NCI-H2107 treated with DMSO at 0.1 percent for 48 hours (cell line): ENCODE data around the gene ARHGAP42.

Experiments
- DNase-seq: peaks from one replicate; lab custom pipeline; 2025; ENCODE audit not compliant: unreplicated experiment; lab: John Stamatoyannopoulos, UW

ARHGAP42 gene

GRCh38 chr11:100756559-100756958 is 69.5 kb downstream of the ARHGAP42 start:
- no peak for DNase-seq

- no peak for DNase-seq
Observed at GRCh38 chr11:100757646-100758045, 70.6 kb downstream of the ARHGAP42 start.

- no peak for DNase-seq
Observed at GRCh38 chr11:100759106-100759505, 72.0 kb downstream of the ARHGAP42 start.

GRCh38 chr11:100759856-100760255 is 72.8 kb downstream of the ARHGAP42 start:
- DNase-seq, result no peak

GRCh38 chr11:100760744-100761143 is 73.7 kb downstream of the ARHGAP42 start:
- DNase-seq, result no peak

GRCh38 chr11:100761841-100762240 is 74.8 kb downstream of the ARHGAP42 start:
- no peak for DNase-seq

GRCh38 chr11:100766764-100767163 is 79.7 kb downstream of the ARHGAP42 start:
- no peak for DNase-seq

DNA sequence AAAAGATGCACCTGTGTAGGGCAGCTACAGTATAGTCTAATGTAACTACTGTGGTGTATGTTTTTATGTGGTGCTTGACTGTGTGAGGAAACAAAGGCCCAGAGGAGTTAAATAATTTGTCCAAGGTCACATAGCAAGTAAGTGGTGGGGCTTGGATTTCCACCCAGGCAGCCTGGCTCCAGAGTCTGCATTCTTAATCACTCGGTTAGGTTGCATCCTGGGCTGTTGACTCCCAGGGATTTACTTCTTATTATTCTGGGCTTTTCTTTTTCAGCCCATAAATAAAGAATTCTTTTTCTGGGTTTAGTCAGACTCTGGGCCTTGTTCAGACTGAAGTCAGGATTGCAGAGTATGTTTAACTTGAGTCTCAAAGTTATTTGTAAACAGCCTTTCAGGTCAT is 82.1 kb downstream of the ARHGAP42 start:
- DNase-seq, result no peak

- DNase-seq, result no peak
Observed at GRCh38 chr11:100769617-100770016, 82.5 kb downstream of the ARHGAP42 start.

DNA sequence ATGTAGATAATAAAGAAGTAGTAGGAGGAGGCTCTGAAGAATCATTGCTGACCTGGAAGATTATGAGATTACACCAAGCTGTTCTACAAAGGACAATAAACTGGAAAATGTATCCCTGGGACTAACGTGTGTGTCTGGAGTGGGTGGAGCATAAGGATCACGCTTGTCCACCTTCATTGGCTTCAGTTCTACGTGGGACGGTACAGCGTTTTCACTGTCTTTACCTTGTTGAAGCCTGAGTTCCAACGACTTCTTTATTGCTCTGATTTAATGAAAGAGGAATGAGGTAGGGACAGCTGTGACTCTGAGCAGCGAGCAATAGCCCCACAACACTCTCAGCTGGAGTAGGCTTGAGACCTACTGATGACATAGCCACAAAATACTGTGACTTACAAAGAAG is 87.0 kb downstream of the ARHGAP42 start:
- no peak for DNase-seq

- no peak for DNase-seq
Observed at GRCh38 chr11:100774859-100775258, 87.8 kb downstream of the ARHGAP42 start.

GRCh38 chr11:100776212-100776896 is 89.3 kb downstream of the ARHGAP42 start:
- no peak for DNase-seq

DNA sequence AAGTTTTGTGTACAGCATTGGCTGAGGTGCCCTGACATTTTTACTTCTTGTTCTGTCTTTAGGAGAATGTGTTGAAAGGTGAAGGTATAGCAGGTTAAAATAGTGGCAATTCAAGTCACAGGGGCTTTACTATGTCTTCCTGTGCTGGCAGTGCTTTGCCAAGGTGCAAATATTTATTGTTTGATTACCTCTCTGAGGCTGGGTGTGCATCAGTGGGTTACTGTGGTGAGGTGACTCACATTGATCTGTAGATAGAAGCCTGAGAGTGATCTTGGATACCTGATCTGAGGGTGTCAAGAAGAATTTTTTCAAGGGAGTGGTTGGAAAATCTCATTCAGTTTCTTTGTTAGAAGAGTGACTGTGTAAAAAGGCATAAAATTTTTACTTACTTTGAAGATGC is 90.0 kb downstream of the ARHGAP42 start:
- no peak for DNase-seq

- DNase-seq, result no peak
Observed at GRCh38 chr11:100777736-100778135, 90.6 kb downstream of the ARHGAP42 start.

GRCh38 chr11:100778166-100778785 is 91.2 kb downstream of the ARHGAP42 start:
- DNase-seq, result no peak

DNA sequence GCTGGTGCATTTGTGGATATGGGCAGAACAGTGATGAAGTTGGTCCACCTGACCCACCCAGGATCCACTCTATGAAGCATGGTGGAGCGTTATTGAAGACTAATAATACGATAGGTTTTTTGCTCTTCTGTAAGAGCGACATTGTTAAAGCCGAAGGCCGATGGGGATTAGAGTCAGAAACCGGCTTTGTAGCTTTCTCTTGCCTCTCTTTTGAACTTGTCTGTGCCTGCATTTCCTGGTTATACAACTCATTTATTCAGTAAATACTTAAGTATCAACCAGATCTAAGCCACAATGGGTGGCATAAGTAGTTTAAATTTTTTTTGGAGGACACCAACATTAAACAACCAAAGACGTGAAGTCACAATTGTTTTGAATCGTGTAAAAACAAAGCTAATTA is 93.4 kb downstream of the ARHGAP42 start:
- no peak for DNase-seq

DNA sequence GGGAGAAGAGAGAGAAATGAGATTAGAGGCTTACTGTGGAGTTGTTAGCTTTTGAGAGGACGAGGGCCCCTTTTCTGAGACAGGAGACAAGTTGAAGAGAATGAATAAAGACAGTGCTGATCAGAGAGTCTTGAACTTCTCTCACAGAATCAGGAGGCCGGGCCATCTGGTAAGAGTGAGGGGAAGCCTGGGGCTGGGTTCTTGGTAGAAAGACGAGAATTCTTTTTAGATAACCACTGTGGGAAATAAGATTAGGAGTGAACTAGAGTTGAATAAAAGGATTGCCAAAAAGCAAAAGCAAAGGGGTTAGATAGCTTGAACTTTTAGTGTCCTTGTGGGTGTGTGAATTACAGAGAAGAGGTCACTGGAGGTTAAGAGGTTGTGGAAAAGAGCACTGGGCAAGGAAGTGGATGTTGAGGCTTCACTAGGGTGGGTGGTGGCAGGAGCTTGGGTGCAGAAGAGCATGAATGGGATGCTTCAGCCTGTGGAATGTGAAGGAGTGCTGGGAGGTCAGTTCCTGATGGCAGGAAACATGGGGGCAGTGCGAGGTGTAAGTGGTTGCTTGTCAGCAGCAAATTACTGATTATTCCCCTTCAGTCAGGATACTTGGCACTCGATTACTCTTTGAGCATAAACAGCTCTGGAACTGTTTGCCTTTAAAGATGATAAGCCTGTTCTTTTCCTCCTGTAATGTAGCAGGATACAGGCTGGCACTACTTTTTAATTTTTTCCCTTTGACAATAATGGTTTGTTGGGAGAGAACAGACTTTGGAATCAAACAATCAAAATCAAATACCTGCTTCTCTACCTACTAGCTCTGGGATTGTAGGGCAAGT is 98.3 kb downstream of the ARHGAP42 start:
- no peak for DNase-seq

- DNase-seq, result no peak
Observed at GRCh38 chr11:100788561-100789295, 101.6 kb downstream of the ARHGAP42 start.

- DNase-seq, result no peak
Observed at GRCh38 chr11:100789500-100789899, 102.4 kb downstream of the ARHGAP42 start.

DNA sequence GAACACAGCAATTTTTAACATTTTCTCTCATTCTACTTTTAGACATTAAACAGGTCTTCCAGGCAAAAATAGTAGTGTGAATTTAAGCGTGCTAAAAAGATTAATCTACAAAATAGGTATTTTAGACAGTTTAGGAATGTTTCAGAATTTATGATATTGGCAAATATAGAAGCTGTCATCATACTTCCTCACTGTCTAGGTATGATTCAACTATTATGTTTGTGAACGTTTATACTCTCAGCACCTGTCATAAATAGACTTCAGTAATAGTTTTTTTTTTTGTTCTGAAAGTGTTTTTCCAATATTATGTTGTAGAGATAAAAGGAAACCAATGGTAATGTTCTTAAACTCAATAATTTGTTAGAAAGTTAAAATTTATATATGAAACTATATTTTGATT is 103.0 kb downstream of the ARHGAP42 start:
- no peak for DNase-seq

- no peak for DNase-seq
Observed at GRCh38 chr11:100791103-100791502, 104.0 kb downstream of the ARHGAP42 start.
